Right atrium auricular region (tissue), 2 donors: Measurements from ENCODE around the gene PARD6B. TPM values are rescaled to one million over a fixed set of nuclear protein-coding genes. Genes with fewer than 3 reads are reported as not detected.
A peak's percentile ranks its signal among the peaks of the same experiment; 100 is the strongest.

Source experiments
- DNase-seq: peaks from one replicate; pipeline ENCODE4 v3.0.0-alpha.2; 2019; ENCODE audit warnings: low spot score
- H3K27ac ChIP-seq, 2 donors: fragments of 200-600 bp; sonication (generic); 1 replicate in 1 of 2; 2 replicates in 1 of 2; pipeline ENCODE4 v1.5.1; 2016 to 2019
- H3K27me3 ChIP-seq, 2 donors: fragments of 200-600 bp; sonication (generic); one replicate each; pipeline versions ENCODE4 v1.5.1 to v1.6.0; 2017 to 2019
- H3K36me3 ChIP-seq: fragments of 200-600 bp; sonication (generic); one replicate; pipeline ENCODE4 v1.5.1; 2016
- H3K4me1 ChIP-seq, 2 donors: fragments of 200-600 bp; sonication (generic); one replicate each; pipeline versions ENCODE4 v1.5.1 to v1.6.0; 2017 to 2019
- H3K4me3 ChIP-seq, 2 donors: fragments of 200-600 bp; sonication (generic); 1 replicate in 1 of 2; 2 replicates in 1 of 2; pipeline ENCODE4 v1.5.1; 2017 to 2019; ENCODE audit warnings: mild to moderate bottlenecking in 1 of 2, moderate library complexity in 1 of 2
- H3K9me3 ChIP-seq, 2 donors: fragments of 200-600 bp; sonication (generic); one replicate each; pipeline ENCODE4 v1.5.1; 2019
- total RNA-seq, 2 donors: library from RNA; depleted of rRNA; stranded (reverse); fragments of >200 nt; gene quantifications; one replicate each; pipeline ENCODE4 v1.1.0, GENCODE V29; 2016
- TF ChIP-seq, protein P1 (sequence below), 2 donors: fragments of 200-600 bp; sonication (generic); IDR thresholded peaks; one replicate each; pipeline ENCODE4 v1.5.1; 2019; ENCODE audit warnings: antibody characterized with exemption in 2 of 2

Gene PARD6B
- total RNA-seq, 2 donors from 2014 or later: 4.4 to 5.9 TPM

DNA sequence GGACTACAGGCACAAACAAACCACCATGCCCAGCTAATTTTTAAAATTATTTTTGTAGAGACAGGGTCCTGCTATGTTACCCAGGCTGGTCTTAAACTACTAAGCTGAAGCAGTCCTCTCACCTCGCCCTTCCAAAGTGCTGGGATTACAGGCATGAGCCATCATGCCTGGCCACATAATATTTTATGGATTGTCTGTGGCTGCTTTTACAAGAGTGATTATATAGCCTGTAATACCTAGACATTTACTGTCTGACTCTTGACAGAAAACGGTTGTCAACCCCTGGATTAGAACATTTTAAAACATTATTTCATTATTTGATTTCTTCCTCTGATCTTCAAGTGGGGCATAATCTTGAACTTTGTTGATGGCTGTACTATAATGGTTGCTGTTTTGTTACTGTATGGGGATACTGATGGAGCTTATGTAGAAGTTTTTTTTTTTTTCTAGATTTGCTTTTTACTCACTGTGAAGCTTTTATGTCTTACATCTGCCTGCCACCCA lies 14.3 kb downstream of the PARD6B start:
- no peak overlapping the region for H3K4me3 ChIP-seq
- no peaks in the 10 kb centered on the region for H3K9me3 ChIP-seq
- TF ChIP-seq, protein P1, sequence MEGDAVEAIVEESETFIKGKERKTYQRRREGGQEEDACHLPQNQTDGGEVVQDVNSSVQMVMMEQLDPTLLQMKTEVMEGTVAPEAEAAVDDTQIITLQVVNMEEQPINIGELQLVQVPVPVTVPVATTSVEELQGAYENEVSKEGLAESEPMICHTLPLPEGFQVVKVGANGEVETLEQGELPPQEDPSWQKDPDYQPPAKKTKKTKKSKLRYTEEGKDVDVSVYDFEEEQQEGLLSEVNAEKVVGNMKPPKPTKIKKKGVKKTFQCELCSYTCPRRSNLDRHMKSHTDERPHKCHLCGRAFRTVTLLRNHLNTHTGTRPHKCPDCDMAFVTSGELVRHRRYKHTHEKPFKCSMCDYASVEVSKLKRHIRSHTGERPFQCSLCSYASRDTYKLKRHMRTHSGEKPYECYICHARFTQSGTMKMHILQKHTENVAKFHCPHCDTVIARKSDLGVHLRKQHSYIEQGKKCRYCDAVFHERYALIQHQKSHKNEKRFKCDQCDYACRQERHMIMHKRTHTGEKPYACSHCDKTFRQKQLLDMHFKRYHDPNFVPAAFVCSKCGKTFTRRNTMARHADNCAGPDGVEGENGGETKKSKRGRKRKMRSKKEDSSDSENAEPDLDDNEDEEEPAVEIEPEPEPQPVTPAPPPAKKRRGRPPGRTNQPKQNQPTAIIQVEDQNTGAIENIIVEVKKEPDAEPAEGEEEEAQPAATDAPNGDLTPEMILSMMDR (IDR thresholded peaks at IDR 0.05): no peak
- DNase-seq: peak; percentile 16
- H3K4me1 ChIP-seq: peaks cover 0 to 27% of the 10 kb centered on the region in 2 donors
- H3K27me3 ChIP-seq: no peaks in the 10 kb centered on the region
- peaks cover 11% of the 10 kb centered on the region for H3K36me3 ChIP-seq
- peak overlapping the region; percentile 74 to 90 for H3K27ac ChIP-seq

DNA sequence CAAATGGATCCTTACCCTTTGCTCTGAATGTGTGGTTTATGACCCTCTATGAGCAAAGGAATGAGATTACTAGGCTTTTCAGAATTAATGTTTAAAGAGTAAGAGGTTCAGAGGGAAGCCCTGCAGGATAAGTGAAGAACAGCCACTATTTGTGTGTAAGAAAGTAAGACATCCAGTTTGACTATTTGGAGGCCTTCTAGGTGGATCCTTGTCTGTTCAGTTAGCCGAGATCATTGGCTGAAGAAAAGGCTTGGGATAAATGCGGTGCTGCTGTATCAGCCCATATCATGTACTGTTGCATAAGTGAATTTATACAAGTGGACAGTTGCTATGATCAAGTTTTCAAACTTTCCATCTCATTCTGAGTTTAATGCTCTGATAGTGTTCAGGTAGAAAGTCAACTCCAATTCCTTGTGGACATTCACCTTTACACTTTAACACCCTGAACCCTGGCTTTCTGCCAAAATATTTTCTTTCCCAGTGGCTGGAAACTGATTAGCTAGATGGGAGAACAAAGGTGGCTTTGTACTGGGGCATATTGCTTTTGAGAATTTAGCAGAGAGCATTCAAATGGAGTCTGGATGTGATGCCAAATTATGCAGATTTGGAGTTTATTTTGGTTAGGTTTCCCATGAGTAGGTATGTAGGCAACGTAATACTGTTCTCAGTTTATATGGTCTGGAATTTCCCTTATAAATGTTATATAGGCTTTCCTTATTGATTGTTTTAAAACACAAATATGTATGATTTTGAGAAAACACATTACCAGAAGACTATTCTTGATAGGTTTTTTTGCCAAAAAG lies 15.0 kb downstream of the PARD6B start:
- Histone ChIP-seq H3K4me3 (no peak overlapping the region), H3K36me3 (peaks cover 11% of the 10 kb centered on the region), H3K9me3 (no peaks in the 10 kb centered on the region), H3K27me3 (no peaks in the 10 kb centered on the region), H3K27ac (peak overlapping the region; percentile 74 to 90), H3K4me1 (peaks cover 0 to 27% of the 10 kb centered on the region in 2 donors)
- TF ChIP-seq, protein P1 (IDR thresholded peaks at IDR 0.05): no peak
- no peak for DNase-seq

DNA sequence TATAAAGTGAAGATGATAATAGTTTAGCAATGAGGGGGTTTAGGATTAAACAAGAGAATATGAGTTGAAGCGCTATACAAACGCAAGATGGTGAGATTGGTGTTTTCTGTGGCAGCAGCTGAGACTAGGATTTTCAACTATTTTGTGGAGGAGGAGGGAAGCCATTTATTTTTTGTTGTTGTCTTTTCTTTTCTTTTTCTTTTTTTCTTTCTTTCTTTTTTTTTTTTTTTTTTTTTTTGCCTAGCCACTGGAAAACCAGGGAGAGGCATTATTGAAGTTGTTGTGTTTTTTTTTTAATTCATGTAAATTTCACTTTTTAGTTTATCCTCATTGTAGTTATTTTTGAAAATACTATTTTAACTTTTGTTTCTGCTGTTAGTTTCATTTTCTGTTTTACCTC lies 15.9 kb downstream of the PARD6B start:
- DNase-seq: no peak
- Histone ChIP-seq H3K4me3 (no peak overlapping the region), H3K27ac (no peak overlapping the region), H3K4me1 (peaks cover 0 to 22% of the 10 kb centered on the region in 2 donors), H3K36me3 (peaks cover 11% of the 10 kb centered on the region), H3K27me3 (no peaks in the 10 kb centered on the region), H3K9me3 (no peaks in the 10 kb centered on the region)
- TF ChIP-seq, protein P1 (IDR thresholded peaks at IDR 0.05): no peak

DNA sequence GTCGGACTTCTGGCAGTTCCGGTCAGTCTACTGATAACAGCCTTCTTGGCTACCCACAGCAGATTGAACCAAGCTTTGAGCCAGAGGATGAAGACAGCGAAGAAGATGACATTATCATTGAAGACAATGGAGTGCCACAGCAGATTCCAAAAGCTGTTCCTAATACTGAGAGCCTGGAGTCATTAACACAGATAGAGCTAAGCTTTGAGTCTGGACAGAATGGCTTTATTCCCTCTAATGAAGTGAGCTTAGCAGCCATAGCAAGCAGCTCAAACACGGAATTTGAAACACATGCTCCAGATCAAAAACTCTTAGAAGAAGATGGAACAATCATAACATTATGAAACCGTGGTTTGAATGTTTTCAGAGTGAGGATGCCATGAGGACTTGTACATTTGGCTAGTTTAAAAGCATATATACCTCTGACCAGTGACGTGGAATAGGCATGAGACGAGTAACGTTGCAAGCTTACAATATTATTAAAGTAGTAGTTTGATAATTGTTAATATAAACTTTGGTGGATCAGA lies 18.8 kb downstream of the PARD6B start:
- TF ChIP-seq, protein P1 (IDR thresholded peaks at IDR 0.05): no peak
- Histone ChIP-seq H3K4me1 (peaks cover 0 to 11% of the 10 kb centered on the region in 2 donors), H3K36me3 (peaks cover 11% of the 10 kb centered on the region), H3K4me3 (no peak overlapping the region), H3K9me3 (no peaks in the 10 kb centered on the region), H3K27me3 (no peaks in the 10 kb centered on the region), H3K27ac (no peak overlapping the region)
- DNase-seq: no peak

DNA sequence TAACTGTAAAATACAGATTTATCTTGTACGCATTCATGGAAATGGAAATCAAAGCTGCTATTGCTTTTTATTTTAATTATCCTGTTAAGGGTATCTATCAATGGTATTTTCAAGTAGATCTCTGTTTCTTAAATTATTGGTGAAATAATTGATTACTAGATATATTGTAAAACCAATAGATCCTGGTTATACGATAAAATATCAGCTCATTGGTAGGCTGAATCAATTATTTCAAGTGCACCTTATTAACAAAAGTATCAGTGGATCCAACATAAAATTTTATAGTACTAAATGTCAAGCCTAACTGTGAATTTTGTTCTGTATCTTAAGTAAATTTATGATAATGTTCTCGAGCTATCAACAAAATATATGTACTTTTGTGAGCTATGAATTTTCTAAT lies 21.8 kb downstream of the PARD6B start:
- no peaks in the 10 kb centered on the region for H3K4me1 ChIP-seq
- TF ChIP-seq, protein P1 (IDR thresholded peaks at IDR 0.05): no peak
- H3K27ac ChIP-seq: no peak overlapping the region
- no peaks in the 10 kb centered on the region for H3K9me3 ChIP-seq
- DNase-seq: no peak
- peaks cover 7% of the 10 kb centered on the region for H3K36me3 ChIP-seq
- no peaks in the 10 kb centered on the region for H3K27me3 ChIP-seq
- no peak overlapping the region for H3K4me3 ChIP-seq
